Common myeloid progenitor, CD34-positive (primary cell): ENCODE results near the gene BTBD9.

Experiments used
- CTCF ChIA-PET: fragments of 350-600 bp; sonication (Branson Sonifier 250); formaldehyde crosslinking; loops from one replicate; lab custom pipeline; 2021; ENCODE audit warnings: antibody characterized with exemption; lab: Charles Lee
- POLR2A ChIA-PET: fragments of 350-600 bp; sonication (Branson Sonifier 250); formaldehyde crosslinking; loops from one replicate; lab custom pipeline; 2021; ENCODE audit warnings: antibody characterized with exemption; lab: Charles Lee
- DNase-seq, 3 donors: peaks; one replicate each; pipeline versions ENCODE4 v3.0.0 to v3.0.0-alpha.2; 2013
- H3K27ac ChIP-seq, 2 experiments: 1 replicate in 1 of 2; 2 replicates in 1 of 2; pipeline ENCODE4 v1.7.0; 2013; ENCODE audit warnings: inconsistent platforms in 2 of 2, low read length in 2 of 2, mild to moderate bottlenecking in 2 of 2, low read depth in 1 of 2, moderate library complexity in 1 of 2; ENCODE audit not compliant: severe bottlenecking in 2 of 2, insufficient read depth in 1 of 2, poor library complexity in 1 of 2
- H3K27me3 ChIP-seq, 5 experiments: replicated peaks in 2 of 5; 1 replicate in 3 of 5; 2 replicates in 2 of 5; pipeline versions ENCODE4 v1.6.1 to v1.7.0; 2013; ENCODE audit warnings: low read length in 4 of 5, mild to moderate bottlenecking in 2 of 5, moderate library complexity in 2 of 5, inconsistent platforms in 1 of 5; ENCODE audit not compliant: insufficient read depth in 5 of 5, control insufficient read depth in 4 of 5
- H3K36me3 ChIP-seq, 4 experiments: 1 replicate in 2 of 4; 2 replicates in 2 of 4; pipeline versions ENCODE4 v1.6.1 to v1.7.0; 2013; ENCODE audit warnings: low read length in 3 of 4, control low read depth in 1 of 4, mild to moderate bottlenecking in 1 of 4; ENCODE audit not compliant: control insufficient read depth in 4 of 4, insufficient read depth in 4 of 4
- H3K4me1 ChIP-seq, 4 experiments: 1 replicate in 3 of 4; 2 replicates in 1 of 4; pipeline versions ENCODE4 v1.6.1 to v1.7.1; 2013; ENCODE audit warnings: low read length in 3 of 4, mild to moderate bottlenecking in 3 of 4, control low read depth in 1 of 4, inconsistent platforms in 1 of 4, moderate library complexity in 1 of 4; ENCODE audit not compliant: control insufficient read depth in 4 of 4, insufficient read depth in 4 of 4; ENCODE audit errors: control extremely low read depth in 1 of 4
- H3K4me3 ChIP-seq, 7 experiments: 1 replicate in 4 of 7; 2 replicates in 3 of 7; pipeline versions ENCODE4 v1.5.1 to v1.7.0; 2013; ENCODE audit warnings: mild to moderate bottlenecking in 7 of 7, low read length in 6 of 7, moderate library complexity in 6 of 7, inconsistent platforms in 2 of 7, low read depth in 2 of 7, control low read depth in 1 of 7; ENCODE audit not compliant: insufficient read depth in 4 of 7, control insufficient read depth in 1 of 7; ENCODE audit errors: extremely low read depth in 1 of 7
- H3K9me3 ChIP-seq, 5 experiments: 1 replicate in 4 of 5; 2 replicates in 1 of 5; pipeline versions ENCODE4 v1.6.1 to v1.7.1; 2013; ENCODE audit warnings: low read length in 4 of 5, mild to moderate bottlenecking in 2 of 5, inconsistent platforms in 1 of 5, low read depth in 1 of 5, moderate library complexity in 1 of 5; ENCODE audit not compliant: control insufficient read depth in 4 of 5, insufficient read depth in 2 of 5; ENCODE audit errors: control extremely low read depth in 1 of 5
- WGBS: methylation state at CpG from one replicate; pipeline ENCODE4 v1.1.5; 2013; ENCODE audit not compliant: insufficient coverage; 5-methylcytosine and 5-hydroxymethylcytosine counted together

BTBD9 gene

DNA sequence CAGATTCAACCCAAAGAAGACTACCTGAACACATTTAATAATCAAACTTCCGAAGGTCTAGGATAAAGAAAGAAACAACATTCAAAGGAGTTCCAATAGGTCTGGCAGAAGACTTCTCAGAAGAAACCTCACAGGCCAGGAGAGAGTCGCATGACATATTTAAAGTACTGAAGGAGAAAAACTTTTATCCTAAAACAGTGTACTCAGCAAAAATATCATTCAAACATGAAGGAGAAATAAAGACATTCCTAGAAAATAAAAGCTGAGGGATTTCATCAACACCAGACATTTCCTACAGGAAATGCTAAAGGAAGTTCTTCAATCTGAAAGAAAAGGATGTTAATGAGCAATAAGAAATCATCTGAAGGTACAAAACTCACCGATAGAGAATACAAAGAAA lies 108.6 kb downstream of the BTBD9 start:
- POLR2A ChIA-PET = no interaction called here
- Histone ChIP-seq H3K4me3 (no peak overlapping the region), H3K27me3 (no peaks in the 10 kb centered on the region), H3K36me3 (peaks cover 0 to 3% (median 0%) of the 10 kb centered on the region in 4 experiments), H3K9me3 (peaks cover 0 to 24% (median 9%) of the 10 kb centered on the region in 5 experiments), H3K4me1 (no peaks in the 10 kb centered on the region), H3K27ac (no peak overlapping the region)
- no peak for DNase-seq
- no CpG with 5 or more reads among the region's 3 CpGs for WGBS
- CTCF ChIA-PET = no interaction called here

DNA sequence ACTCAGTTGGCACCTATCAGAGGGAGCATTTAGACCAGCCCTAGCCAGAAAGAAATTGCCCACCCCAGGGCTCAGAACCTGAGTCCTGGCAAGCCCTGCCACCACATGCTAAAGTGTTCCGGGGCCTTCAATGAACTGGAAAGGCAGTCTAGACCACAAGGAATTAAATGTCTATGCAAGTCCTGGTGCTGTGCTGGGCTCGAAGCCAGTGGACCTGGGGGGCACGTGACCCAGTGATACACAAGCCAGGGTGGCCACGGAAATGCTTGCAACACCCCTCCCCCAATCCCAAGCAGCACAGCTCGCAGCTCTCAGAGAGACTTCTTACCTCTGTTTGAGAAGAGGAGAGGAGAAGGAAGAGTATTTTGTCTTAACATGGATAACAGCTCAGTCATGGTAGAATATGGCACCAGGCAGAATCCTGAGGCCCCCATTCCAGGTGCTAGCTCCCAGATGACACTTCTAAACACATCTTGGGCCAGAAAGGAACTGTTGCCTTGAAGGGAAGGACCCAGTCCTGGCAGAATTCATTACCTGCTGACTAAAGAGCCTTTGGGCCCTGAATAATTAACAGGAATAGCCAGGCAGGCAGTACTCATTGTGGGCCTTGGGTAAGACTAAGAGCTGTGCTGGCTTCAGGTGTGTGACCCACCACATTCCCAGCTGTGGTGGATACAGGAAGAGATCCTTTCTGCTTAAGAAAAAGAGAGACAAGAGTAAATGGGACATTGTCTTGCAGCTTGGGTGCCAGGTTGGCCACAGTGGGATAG lies 111.3 kb downstream of the BTBD9 start:
- H3K4me3 ChIP-seq = no peak overlapping the region
- ChIA-PET POLR2A (no interaction called here), CTCF (no interaction called here)
- WGBS = 96% methylated on average over 4 of the region's 5 CpGs
- peaks cover 0 to 6% (median 0%) of the 10 kb centered on the region in 4 experiments for H3K36me3 ChIP-seq
- no peak overlapping the region for H3K27ac ChIP-seq
- DNase-seq = no peak
- H3K27me3 ChIP-seq = no peaks in the 10 kb centered on the region
- H3K4me1 ChIP-seq = no peaks in the 10 kb centered on the region
- H3K9me3 ChIP-seq = peaks cover 0 to 29% (median 12%) of the 10 kb centered on the region in 5 experiments

- Histone ChIP-seq H3K4me1 (no peaks in the 10 kb centered on the region), H3K9me3 (peaks cover 0 to 29% (median 12%) of the 10 kb centered on the region in 5 experiments), H3K27ac (no peak overlapping the region), H3K4me3 (no peak overlapping the region), H3K36me3 (peaks cover 0 to 6% (median 0%) of the 10 kb centered on the region in 4 experiments), H3K27me3 (no peaks in the 10 kb centered on the region)
- DNase-seq = no peak
- ChIA-PET CTCF (no interaction called here), POLR2A (no interaction called here)
- WGBS = 80% methylated on average over 1 of the region's 1 CpG
These were observed 112.4 kb downstream of the BTBD9 start for GRCh38 chr6:38527371-38527770.

- H3K4me3 ChIP-seq = no peak overlapping the region
- CTCF ChIA-PET = no interaction called here
- no peaks in the 10 kb centered on the region for H3K4me1 ChIP-seq
- no peaks in the 10 kb centered on the region for H3K27me3 ChIP-seq
- no peak overlapping the region for H3K27ac ChIP-seq
- peaks cover 0 to 6% (median 0%) of the 10 kb centered on the region in 4 experiments for H3K36me3 ChIP-seq
- POLR2A ChIA-PET = no interaction called here
- DNase-seq = no peak
- peaks cover 0 to 29% (median 12%) of the 10 kb centered on the region in 5 experiments for H3K9me3 ChIP-seq
- 92% methylated on average over 2 of the region's 2 CpGs for WGBS
These were observed 113.8 kb downstream of the BTBD9 start for GRCh38 chr6:38525888-38526287.

GRCh38 chr6:38524436-38525145 lies 115.1 kb downstream of the BTBD9 start:
- DNase-seq = no peak
- Histone ChIP-seq H3K27me3 (no peaks in the 10 kb centered on the region), H3K4me1 (no peaks in the 10 kb centered on the region), H3K27ac (no peak overlapping the region), H3K36me3 (peaks cover 0 to 6% (median 0%) of the 10 kb centered on the region in 4 experiments), H3K4me3 (no peak overlapping the region), H3K9me3 (peaks cover 0 to 27% (median 12%) of the 10 kb centered on the region in 5 experiments)
- ChIA-PET CTCF (no interaction called here), POLR2A (no interaction called here)
- 100% methylated on average over 1 of the region's 3 CpGs for WGBS

DNA sequence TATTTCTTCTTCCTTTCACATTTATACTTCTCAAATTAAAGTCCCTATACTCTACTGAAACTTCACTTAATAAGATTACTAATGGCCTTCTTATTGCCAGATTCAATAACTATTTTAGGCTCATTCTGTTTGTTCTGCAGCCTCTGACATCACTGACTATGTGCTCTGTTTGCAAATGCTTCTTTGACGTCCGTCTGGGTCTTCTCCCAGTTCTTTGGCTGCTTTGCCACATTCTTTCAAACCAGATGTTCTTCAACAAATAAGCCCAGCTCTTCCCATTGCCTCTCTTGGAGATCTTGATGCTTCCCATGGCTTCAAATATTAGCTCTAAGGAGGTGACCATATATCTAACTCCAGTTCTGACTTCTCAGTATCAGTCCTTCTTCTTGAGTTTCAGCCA lies 117.4 kb downstream of the BTBD9 start:
- H3K27me3 ChIP-seq = no peaks in the 10 kb centered on the region
- peaks cover 0 to 16% (median 10%) of the 10 kb centered on the region in 5 experiments for H3K9me3 ChIP-seq
- H3K36me3 ChIP-seq = peaks cover 0 to 6% (median 0%) of the 10 kb centered on the region in 4 experiments
- no peak for DNase-seq
- H3K27ac ChIP-seq = no peak overlapping the region
- WGBS = 100% methylated on average over 2 of the region's 2 CpGs
- no peak overlapping the region for H3K4me3 ChIP-seq
- no peaks in the 10 kb centered on the region for H3K4me1 ChIP-seq
- ChIA-PET POLR2A (no interaction called here), CTCF (no interaction called here)
